ENCODE results near the gene PEAR1. TPM values are rescaled to one million over a fixed set of nuclear protein-coding genes. Genes with fewer than 3 reads are reported as not detected.

The PEAR1 gene
- polyA plus RNA-seq, 1 of the 3 experiments (the other 2 are of a cell fraction) = 1.2 TPM

DNA sequence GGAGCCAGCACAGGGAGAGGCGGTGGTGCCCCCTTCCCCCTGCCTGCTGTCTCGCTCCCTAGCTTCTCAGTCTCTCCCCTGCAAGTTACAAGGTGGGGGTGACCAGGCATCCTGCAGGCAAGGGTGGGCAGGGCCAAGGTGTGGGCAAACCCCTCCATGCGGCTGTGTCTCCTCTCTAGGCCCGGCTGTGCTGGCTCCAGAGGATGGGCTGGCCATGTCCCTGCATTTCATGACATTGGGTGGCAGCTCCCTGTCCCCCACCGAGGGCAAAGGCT is 18.2 kb upstream of the PEAR1 start:
- no peaks in the 10 kb centered on the region for H3K36me3 ChIP-seq (replicated peaks in 1 of 2; ENCODE audit: control insufficient read depth in 1 of 2, insufficient read depth in 2 of 2, low read length in 1 of 2)
- H3K4me3 ChIP-seq (ENCODE audit: low read depth in 2 of 2, low read length in 1 of 2) = no peak overlapping the region
- H3K27me3 ChIP-seq (ENCODE audit: insufficient read depth) = no peaks in the 10 kb centered on the region
- ChIA-PET CTCF (interaction anchor here (0.8 to 22.1 kb wide), 5 partner anchors 8 to 186 kb away, joined by 4 to 455 read pairs (median 17); partner anchors contain the start of genes INSRR, NTRK1, PEAR1 and PRCC), POLR2A (no interaction called here)
- H3K4me1 ChIP-seq (ENCODE audit: control insufficient read depth in 1 of 2, insufficient read depth in 2 of 2, low read depth in 1 of 2, low read length in 1 of 2) = peaks cover 3 to 4% of the 10 kb centered on the region in 2 experiments; a peak in 2 of 4 replicates
- H2AFZ ChIP-seq (ENCODE audit: low read depth) = no peak overlapping the region
- no peaks in the 10 kb centered on the region for H4K20me1 ChIP-seq (ENCODE audit: insufficient read depth)
- 69% methylated on average over 2 of the region's 5 CpGs for WGBS (ENCODE audit: low lambda C conversion rate)
- TF ChIP-seq, protein P1, sequence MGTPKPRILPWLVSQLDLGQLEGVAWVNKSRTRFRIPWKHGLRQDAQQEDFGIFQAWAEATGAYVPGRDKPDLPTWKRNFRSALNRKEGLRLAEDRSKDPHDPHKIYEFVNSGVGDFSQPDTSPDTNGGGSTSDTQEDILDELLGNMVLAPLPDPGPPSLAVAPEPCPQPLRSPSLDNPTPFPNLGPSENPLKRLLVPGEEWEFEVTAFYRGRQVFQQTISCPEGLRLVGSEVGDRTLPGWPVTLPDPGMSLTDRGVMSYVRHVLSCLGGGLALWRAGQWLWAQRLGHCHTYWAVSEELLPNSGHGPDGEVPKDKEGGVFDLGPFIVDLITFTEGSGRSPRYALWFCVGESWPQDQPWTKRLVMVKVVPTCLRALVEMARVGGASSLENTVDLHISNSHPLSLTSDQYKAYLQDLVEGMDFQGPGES (IDR thresholded peaks at IDR 0.05; ENCODE audit: low read depth, low read length) = no peak
- no peak for TF ChIP-seq TEAD4 (IDR thresholded peaks at IDR 0.05; ENCODE audit: borderline replicate concordance, insufficient read depth)
- TF ChIP-seq EP300 (IDR thresholded peaks at IDR 0.05; ENCODE audit: borderline replicate concordance in 1 of 2, low read depth in 1 of 2, low read length in 1 of 2) = no peak
- TF ChIP-seq FOXM1 (IDR thresholded peaks at IDR 0.05; ENCODE audit: low read depth) = no peak
- no peak for TF ChIP-seq RCOR1 (IDR thresholded peaks at IDR 0.05; ENCODE audit: low read length)
- TF ChIP-seq NFIC (IDR thresholded peaks at IDR 0.05; ENCODE audit: borderline replicate concordance) = no peak
- no peak for TF ChIP-seq FOSL2 (IDR thresholded peaks at IDR 0.05; ENCODE audit: borderline replicate concordance, low read depth)
- TF ChIP-seq SIN3A (IDR thresholded peaks at IDR 0.05; ENCODE audit: borderline replicate concordance, low read depth, low read length) = no peak
- TF ChIP-seq, protein P2, sequence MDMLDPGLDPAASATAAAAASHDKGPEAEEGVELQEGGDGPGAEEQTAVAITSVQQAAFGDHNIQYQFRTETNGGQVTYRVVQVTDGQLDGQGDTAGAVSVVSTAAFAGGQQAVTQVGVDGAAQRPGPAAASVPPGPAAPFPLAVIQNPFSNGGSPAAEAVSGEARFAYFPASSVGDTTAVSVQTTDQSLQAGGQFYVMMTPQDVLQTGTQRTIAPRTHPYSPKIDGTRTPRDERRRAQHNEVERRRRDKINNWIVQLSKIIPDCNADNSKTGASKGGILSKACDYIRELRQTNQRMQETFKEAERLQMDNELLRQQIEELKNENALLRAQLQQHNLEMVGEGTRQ (IDR thresholded peaks at IDR 0.05; ENCODE audit: borderline replicate concordance, low read depth, low read length) = no peak
- no peak for TF ChIP-seq EZH2phosphoT487 (IDR thresholded peaks at IDR 0.05; ENCODE audit: borderline replicate concordance, low read depth)
- TF ChIP-seq TCF12 (IDR thresholded peaks at IDR 0.05) = no peak
- TF ChIP-seq, protein P3, sequence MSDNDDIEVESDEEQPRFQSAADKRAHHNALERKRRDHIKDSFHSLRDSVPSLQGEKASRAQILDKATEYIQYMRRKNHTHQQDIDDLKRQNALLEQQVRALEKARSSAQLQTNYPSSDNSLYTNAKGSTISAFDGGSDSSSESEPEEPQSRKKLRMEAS (IDR thresholded peaks at IDR 0.05; ENCODE audit: low read depth) = no peak
- no peak for TF ChIP-seq RAD21 (IDR thresholded peaks at IDR 0.05; ENCODE audit: low read length)
- TF ChIP-seq, protein P4, sequence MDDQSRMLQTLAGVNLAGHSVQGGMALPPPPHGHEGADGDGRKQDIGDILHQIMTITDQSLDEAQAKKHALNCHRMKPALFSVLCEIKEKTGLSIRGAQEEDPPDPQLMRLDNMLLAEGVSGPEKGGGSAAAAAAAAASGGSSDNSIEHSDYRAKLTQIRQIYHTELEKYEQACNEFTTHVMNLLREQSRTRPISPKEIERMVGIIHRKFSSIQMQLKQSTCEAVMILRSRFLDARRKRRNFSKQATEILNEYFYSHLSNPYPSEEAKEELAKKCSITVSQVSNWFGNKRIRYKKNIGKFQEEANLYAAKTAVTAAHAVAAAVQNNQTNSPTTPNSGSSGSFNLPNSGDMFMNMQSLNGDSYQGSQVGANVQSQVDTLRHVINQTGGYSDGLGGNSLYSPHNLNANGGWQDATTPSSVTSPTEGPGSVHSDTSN (IDR thresholded peaks at IDR 0.05) = no peak
- DNase-seq = no peak
- no peak overlapping the region for H3K4me2 ChIP-seq
- H3K9me3 ChIP-seq = no peaks in the 10 kb centered on the region
- no peak overlapping the region for H3K27ac ChIP-seq (ENCODE audit: low read depth in 2 of 2, low read length in 1 of 2)
- H3K9ac ChIP-seq = no peak overlapping the region
- no peaks in the 10 kb centered on the region for H3K9me2 ChIP-seq
- peaks cover 15% of the 10 kb centered on the region for H3F3A ChIP-seq (replicated peaks; ENCODE audit: insufficient read depth)
- no peaks in the 10 kb centered on the region for H3K79me2 ChIP-seq (ENCODE audit: insufficient read depth)

DNA sequence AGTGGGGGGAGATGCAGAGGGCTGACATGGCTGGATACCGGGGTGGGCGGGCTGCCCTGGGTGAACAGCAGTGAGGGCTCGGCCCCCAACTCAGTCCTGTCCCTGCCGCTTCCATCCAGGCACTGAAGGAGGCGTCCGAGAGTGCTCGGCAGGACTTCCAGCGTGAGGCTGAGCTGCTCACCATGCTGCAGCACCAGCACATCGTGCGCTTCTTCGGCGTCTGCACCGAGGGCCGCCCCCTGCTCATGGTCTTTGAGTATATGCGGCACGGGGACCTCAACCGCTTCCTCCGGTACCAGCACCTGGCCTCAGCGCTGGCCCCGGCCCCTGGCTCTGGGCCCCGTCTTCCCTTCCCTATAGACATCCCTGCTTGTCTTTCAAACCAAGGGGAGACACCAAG is 17.2 kb upstream of the PEAR1 start:
- ChIA-PET POLR2A (no interaction called here), CTCF (interaction anchor here (0.8 to 22.1 kb wide), 8 partner anchors 7 to 198 kb away, joined by 3 to 455 read pairs (median 6); partner anchors contain the start of genes INSRR, NTRK1 and PEAR1)
- no peak for DNase-seq
- H3K9me3 ChIP-seq = no peaks in the 10 kb centered on the region
- 89% methylated on average over 20 of the region's 21 CpGs for WGBS (ENCODE audit: low lambda C conversion rate)
- H4K20me1 ChIP-seq (ENCODE audit: insufficient read depth) = no peaks in the 10 kb centered on the region
- no peak overlapping the region for H3K27ac ChIP-seq (ENCODE audit: low read depth in 2 of 2, low read length in 1 of 2)
- H3K4me2 ChIP-seq = no peak overlapping the region
- H2AFZ ChIP-seq (ENCODE audit: low read depth) = no peak overlapping the region
- H3F3A ChIP-seq (replicated peaks; ENCODE audit: insufficient read depth) = peaks cover 6% of the 10 kb centered on the region
- no peaks in the 10 kb centered on the region for H3K36me3 ChIP-seq (replicated peaks in 1 of 2; ENCODE audit: control insufficient read depth in 1 of 2, insufficient read depth in 2 of 2, low read length in 1 of 2)
- no peak overlapping the region for H3K4me3 ChIP-seq (ENCODE audit: low read depth in 2 of 2, low read length in 1 of 2)
- H3K79me2 ChIP-seq (ENCODE audit: insufficient read depth) = no peaks in the 10 kb centered on the region
- no peaks in the 10 kb centered on the region for H3K27me3 ChIP-seq (ENCODE audit: insufficient read depth)
- H3K9ac ChIP-seq = no peak overlapping the region
- H3K4me1 ChIP-seq (ENCODE audit: control insufficient read depth in 1 of 2, insufficient read depth in 2 of 2, low read depth in 1 of 2, low read length in 1 of 2) = peaks cover 0 to 3% of the 10 kb centered on the region in 2 experiments; a peak in 1 of 4 replicates
- H3K9me2 ChIP-seq = no peaks in the 10 kb centered on the region
- TF ChIP-seq TAF1 (IDR thresholded peaks at IDR 0.05; ENCODE audit: borderline replicate concordance, low read depth, low read length) = no peak
- TF ChIP-seq NRF1 (IDR thresholded peaks at IDR 0.05; ENCODE audit: low read depth, low read length) = no peak
- no peak for TF ChIP-seq SIN3A (IDR thresholded peaks at IDR 0.05; ENCODE audit: borderline replicate concordance, low read depth, low read length)
- TF ChIP-seq, protein P2 (IDR thresholded peaks at IDR 0.05; ENCODE audit: borderline replicate concordance, low read depth, low read length) = no peak
- no peak for TF ChIP-seq GATA2 (CRISPR knock-in tag; IDR thresholded peaks at IDR 0.05)
- TF ChIP-seq, protein P5, sequence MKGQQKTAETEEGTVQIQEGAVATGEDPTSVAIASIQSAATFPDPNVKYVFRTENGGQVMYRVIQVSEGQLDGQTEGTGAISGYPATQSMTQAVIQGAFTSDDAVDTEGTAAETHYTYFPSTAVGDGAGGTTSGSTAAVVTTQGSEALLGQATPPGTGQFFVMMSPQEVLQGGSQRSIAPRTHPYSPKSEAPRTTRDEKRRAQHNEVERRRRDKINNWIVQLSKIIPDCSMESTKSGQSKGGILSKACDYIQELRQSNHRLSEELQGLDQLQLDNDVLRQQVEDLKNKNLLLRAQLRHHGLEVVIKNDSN (IDR thresholded peaks at IDR 0.05; ENCODE audit: borderline replicate concordance, low read depth) = no peak
- TF ChIP-seq, protein P6, sequence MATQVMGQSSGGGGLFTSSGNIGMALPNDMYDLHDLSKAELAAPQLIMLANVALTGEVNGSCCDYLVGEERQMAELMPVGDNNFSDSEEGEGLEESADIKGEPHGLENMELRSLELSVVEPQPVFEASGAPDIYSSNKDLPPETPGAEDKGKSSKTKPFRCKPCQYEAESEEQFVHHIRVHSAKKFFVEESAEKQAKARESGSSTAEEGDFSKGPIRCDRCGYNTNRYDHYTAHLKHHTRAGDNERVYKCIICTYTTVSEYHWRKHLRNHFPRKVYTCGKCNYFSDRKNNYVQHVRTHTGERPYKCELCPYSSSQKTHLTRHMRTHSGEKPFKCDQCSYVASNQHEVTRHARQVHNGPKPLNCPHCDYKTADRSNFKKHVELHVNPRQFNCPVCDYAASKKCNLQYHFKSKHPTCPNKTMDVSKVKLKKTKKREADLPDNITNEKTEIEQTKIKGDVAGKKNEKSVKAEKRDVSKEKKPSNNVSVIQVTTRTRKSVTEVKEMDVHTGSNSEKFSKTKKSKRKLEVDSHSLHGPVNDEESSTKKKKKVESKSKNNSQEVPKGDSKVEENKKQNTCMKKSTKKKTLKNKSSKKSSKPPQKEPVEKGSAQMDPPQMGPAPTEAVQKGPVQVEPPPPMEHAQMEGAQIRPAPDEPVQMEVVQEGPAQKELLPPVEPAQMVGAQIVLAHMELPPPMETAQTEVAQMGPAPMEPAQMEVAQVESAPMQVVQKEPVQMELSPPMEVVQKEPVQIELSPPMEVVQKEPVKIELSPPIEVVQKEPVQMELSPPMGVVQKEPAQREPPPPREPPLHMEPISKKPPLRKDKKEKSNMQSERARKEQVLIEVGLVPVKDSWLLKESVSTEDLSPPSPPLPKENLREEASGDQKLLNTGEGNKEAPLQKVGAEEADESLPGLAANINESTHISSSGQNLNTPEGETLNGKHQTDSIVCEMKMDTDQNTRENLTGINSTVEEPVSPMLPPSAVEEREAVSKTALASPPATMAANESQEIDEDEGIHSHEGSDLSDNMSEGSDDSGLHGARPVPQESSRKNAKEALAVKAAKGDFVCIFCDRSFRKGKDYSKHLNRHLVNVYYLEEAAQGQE (IDR thresholded peaks at IDR 0.05; ENCODE audit: low read depth, low read length) = no peak
